H7 (cell line): ENCODE measurements around the gene TM4SF4. TPM values are rescaled to one million over a fixed set of nuclear protein-coding genes. Genes with fewer than 3 reads are reported as not detected.
A peak's percentile ranks its signal among the peaks of the same experiment; 100 is the strongest.

Source experiments
- DNase-seq: peaks from one replicate; pipeline ENCODE4 v3.0.0; 2012
- H3K27me3 ChIP-seq: 2 replicates; pipeline ENCODE4 v1.6.0; 2011; ENCODE audit warnings: mild to moderate bottlenecking, low read length; ENCODE audit not compliant: control insufficient read depth, insufficient read depth
- H3K36me3 ChIP-seq: replicated peaks from 2 replicates; pipeline ENCODE4 v1.5.1; 2011; ENCODE audit warnings: low read length; ENCODE audit not compliant: control insufficient read depth, insufficient read depth
- H3K4me3 ChIP-seq: 2 replicates; pipeline ENCODE4 v1.5.1; 2011; ENCODE audit warnings: low read depth, mild to moderate bottlenecking, control low read depth, low read length, moderate library complexity; ENCODE audit not compliant: insufficient read depth
- total RNA-seq: library from RNA; depleted of rRNA; stranded (reverse); fragments of >200 nt; shearing (Covaris generic); gene quantifications from 2 replicates; pipeline ENCODE4 v1.2.3, GENCODE V29; 2014

The TM4SF4 gene
- total RNA-seq, 1 experiment from 2014 or later: not detected

DNA sequence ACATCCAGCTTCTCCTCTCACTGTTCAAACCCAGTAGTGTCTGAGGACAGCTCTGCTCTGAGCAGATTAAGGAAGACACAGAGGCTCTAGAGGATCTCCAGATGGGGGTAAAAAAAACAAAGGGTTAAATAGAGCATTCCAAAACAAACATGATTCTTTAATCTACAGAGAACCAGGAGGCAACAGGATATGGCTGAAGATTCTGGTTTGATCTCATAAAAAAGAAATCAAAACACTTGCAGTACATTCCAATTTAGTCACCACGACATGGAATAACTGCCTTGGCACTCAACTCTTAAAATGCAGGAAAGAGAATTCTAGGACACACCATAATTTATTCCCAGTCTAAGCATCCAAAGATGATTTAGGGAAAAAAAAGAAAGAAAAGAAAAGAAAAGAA is 32.0 kb downstream of the TM4SF4 start:
- H3K4me3 ChIP-seq: no peak overlapping the region
- H3K36me3 ChIP-seq: no peaks in the 10 kb centered on the region
- no peak for DNase-seq
- H3K27me3 ChIP-seq: no peaks in the 10 kb centered on the region

GRCh38 chr3:149506965-149507364 is 32.5 kb downstream of the TM4SF4 start:
- no peak for DNase-seq
- Histone ChIP-seq H3K27me3 (no peaks in the 10 kb centered on the region), H3K36me3 (no peaks in the 10 kb centered on the region), H3K4me3 (no peak overlapping the region)

- DNase-seq: no peak
- Histone ChIP-seq H3K27me3 (no peaks in the 10 kb centered on the region), H3K36me3 (no peaks in the 10 kb centered on the region), H3K4me3 (no peak overlapping the region)
These were observed 33.2 kb downstream of the TM4SF4 start for GRCh38 chr3:149507491-149508324.

DNA sequence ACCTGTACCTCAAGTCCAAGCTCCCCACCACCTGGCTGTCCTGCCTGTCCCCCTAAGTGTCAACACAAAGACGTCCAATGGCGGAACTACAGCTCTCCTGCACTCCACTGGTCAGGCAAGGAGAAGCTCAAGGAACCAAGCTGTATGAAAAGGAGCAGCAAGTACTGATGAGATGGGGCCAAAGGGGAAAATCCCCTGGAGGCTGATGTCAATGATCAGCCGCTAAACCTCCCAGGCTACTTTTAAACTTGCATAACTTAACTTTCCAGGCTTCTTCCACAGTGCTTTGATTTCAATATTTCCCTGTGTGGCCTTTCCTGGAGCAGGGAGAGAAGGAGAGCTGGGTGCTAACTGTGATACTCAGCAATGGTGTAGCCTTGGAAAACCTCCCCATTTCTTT is 35.0 kb downstream of the TM4SF4 start:
- Histone ChIP-seq H3K4me3 (no peak overlapping the region), H3K27me3 (no peaks in the 10 kb centered on the region), H3K36me3 (no peaks in the 10 kb centered on the region)
- DNase-seq: no peak

DNA sequence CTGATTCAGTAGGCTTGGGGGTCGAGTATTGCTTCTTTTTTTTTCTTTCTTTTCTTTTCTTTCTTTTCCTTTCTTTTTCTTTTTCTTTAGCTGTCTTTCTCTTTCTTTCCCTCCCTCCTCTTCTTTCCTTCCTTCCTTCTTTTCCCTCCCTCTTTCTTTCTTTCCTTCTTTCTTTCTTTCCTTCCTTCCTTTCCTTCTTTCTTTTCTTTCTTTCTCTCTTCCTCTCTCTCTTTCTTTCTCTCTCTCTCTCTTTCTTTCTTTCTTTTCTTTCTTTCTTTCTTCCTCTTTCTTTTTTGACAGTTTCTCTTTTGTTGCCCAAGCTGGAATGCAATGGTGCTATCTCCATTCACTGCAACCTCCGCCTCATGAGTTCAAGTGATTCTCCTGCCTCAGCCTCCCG is 36.0 kb downstream of the TM4SF4 start:
- Histone ChIP-seq H3K27me3 (no peaks in the 10 kb centered on the region), H3K36me3 (no peaks in the 10 kb centered on the region), H3K4me3 (no peak overlapping the region)
- no peak for DNase-seq

- Histone ChIP-seq H3K4me3 (no peak overlapping the region), H3K27me3 (no peaks in the 10 kb centered on the region), H3K36me3 (no peaks in the 10 kb centered on the region)
- DNase-seq: no peak
These were observed 36.6 kb downstream of the TM4SF4 start for GRCh38 chr3:149511040-149511626.

GRCh38 chr3:149512073-149512782 is 37.7 kb downstream of the TM4SF4 start:
- H3K4me3 ChIP-seq: no peak overlapping the region
- H3K27me3 ChIP-seq: no peaks in the 10 kb centered on the region
- H3K36me3 ChIP-seq: no peaks in the 10 kb centered on the region
- peak; percentile 56 for DNase-seq

- Histone ChIP-seq H3K4me3 (no peak overlapping the region), H3K36me3 (peaks cover 2% of the 10 kb centered on the region; the same call in 1 of the 2 replicates), H3K27me3 (no peaks in the 10 kb centered on the region)
- DNase-seq: no peak
These were observed 40.0 kb downstream of the TM4SF4 start for GRCh38 chr3:149514471-149514870.

GRCh38 chr3:149515249-149515648 is 40.8 kb downstream of the TM4SF4 start:
- Histone ChIP-seq H3K36me3 (peaks cover 2% of the 10 kb centered on the region; the same call in 1 of the 2 replicates), H3K4me3 (no peak overlapping the region), H3K27me3 (no peaks in the 10 kb centered on the region)
- DNase-seq: no peak

DNA sequence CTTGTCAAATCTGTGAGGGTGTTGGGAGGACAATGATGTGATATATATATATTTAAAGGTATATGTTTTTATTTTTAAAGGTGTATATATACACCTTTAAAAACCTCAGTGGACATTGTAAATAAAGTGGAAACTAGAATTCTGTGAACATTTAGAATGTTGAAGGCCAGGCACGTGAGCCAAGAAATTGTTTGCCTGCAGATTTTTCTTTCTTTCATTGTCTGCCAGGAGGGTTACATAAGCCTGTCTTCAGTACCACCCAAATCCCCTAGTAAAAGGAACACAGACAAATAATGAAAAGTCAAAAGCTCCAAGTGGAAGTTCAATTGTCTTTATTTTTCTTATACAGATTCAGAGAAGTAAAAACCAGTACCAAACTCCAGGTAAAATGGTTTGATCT is 42.4 kb downstream of the TM4SF4 start:
- Histone ChIP-seq H3K27me3 (no peaks in the 10 kb centered on the region), H3K36me3 (peaks cover 2% of the 10 kb centered on the region; the same call in 1 of the 2 replicates), H3K4me3 (no peak overlapping the region)
- DNase-seq: no peak

DNA sequence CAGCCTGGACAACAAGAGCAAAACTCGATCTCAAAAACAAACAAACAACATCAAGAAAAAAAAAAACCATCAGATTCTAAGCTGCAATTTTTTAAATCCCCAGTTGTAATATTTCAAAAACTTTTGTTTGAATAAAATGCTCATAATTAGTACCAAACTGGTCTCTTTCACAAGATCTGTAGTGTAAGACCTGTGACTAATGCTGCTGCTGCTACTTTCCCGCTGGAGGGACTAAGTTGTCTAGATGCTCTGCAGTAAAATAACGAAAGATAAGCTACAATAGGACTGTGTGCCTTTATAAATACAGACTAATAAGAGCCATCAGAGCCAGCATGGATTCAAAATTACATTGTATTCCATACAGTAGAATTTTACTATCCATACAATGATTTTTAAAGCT is 45.4 kb downstream of the TM4SF4 start:
- peaks cover 2% of the 10 kb centered on the region; the same call in 1 of the 2 replicates for H3K36me3 ChIP-seq
- no peak for DNase-seq
- no peaks in the 10 kb centered on the region for H3K27me3 ChIP-seq
- no peak overlapping the region for H3K4me3 ChIP-seq

DNA sequence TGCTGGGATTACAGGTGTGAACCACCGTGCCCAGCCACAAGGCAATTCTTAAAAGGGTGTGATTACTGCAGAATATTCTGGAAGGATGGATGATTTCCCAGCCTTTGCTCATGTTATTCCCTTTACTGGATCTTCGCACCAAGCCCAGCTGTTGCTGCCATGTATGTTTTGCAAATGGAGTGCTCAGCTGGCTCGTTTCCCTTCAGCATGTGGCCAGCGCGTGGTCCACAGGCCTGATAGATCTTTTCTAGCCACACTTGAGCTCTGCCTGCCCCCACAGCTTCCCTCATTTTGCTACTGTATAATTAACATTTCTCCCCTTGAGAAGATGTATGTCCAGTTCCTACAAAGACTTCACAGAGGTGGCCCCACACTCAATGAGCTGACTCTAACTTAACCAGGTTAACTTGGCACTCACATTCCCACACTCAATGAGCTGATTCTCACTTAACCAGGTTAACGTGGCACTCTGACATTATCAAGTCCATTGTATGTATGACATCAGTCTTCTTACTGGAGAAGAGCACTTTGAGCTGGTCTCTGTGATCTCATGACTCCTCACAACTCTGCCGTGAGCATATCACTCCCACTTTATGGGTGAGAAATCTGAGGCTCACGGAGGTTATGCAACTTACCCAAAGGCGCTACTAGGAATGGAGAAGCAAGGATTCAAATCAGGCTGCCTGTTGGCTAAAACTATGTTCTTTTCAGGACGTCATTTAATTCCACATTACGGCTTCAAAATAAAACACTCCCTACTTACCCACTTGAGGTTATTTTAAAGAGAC is 49.2 kb downstream of the TM4SF4 start:
- no peaks in the 10 kb centered on the region for H3K27me3 ChIP-seq
- no peak overlapping the region for H3K4me3 ChIP-seq
- H3K36me3 ChIP-seq: peaks cover 2% of the 10 kb centered on the region
- no peak for DNase-seq

- H3K4me3 ChIP-seq: no peak overlapping the region
- peak; percentile 13 for DNase-seq
- H3K27me3 ChIP-seq: no peaks in the 10 kb centered on the region
- peaks cover 2% of the 10 kb centered on the region for H3K36me3 ChIP-seq
These were observed 53.2 kb downstream of the TM4SF4 start for GRCh38 chr3:149527531-149528339.

DNA sequence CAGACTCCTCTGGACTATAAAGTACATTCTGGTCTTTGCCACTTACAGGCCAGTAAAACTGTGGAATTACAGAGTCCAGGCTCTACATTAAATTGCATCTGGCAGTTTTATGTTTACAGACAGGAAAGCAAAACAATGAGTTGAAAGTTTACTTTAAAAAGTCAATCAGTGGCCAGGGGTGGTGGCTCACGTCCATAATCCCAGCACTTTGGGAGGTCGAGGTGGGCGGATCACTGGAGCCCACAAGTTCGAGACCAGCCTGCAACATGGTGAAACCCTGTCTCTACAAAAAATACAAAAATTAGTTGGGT is 53.8 kb downstream of the TM4SF4 start:
- no peak for DNase-seq
- Histone ChIP-seq H3K36me3 (peaks cover 2% of the 10 kb centered on the region), H3K4me3 (no peak overlapping the region), H3K27me3 (no peaks in the 10 kb centered on the region)
